DMS153 (cell line): ENCODE measurements around the gene STK32B.
"Not testable (repeated sequence)": the region's sequence is repeated elsewhere in the genome, so short reads cannot be mapped to it uniquely, and the experiment has no call there.

Experiments
- DNase-seq: peaks from one replicate; lab custom pipeline; 2025; lab: John Stamatoyannopoulos, UW

The STK32B gene

DNA sequence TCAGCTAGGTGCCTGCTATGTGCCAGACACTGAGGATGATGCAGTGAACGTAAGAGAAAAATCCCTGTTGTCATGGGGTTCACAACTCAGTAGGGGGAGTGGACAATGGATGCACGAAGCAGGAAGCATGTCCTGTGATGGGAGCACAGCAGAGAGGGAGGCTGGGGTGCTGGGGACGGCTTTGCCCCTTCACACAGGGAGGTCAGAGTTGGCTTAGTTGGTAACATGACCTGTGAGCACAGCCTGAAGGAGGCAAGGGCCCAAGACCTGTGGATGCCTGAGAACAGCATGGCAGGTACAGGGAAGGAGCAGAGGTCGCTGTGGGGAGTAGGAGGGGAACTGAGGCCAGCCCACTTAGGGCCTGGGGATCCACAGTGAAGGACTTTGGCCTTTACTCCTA, 109.4 kb downstream of the STK32B start:
- DNase-seq, result no peak

DNA sequence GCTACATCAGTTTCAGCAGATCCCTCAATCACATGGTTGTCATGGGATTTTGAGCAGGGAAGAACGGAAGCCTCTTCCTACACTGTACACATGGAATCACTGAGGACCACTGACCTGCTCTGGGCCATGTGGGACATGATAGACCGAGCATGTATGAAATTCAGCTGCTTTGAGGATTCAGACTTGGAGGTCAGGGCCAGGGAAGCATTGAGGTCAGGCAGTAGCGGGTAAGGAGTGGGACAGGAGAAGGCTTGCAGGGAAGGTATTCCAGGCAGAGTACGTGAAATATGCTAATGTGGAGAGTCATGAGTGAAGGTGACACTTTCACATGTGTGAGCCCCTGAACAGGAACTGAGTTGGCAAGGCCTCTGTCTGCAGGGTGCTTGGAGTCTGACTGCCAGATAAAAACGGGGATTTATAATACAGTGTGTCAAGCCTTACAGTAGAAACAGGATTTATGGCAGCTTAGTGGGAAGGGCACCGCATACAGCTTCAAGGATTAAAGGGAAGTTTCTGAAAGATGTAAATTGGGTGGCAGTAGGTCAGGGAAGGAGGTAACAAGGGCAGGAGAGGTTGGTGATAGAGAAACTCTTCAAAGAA, 111.7 kb downstream of the STK32B start:
- DNase-seq, result no peak

DNA sequence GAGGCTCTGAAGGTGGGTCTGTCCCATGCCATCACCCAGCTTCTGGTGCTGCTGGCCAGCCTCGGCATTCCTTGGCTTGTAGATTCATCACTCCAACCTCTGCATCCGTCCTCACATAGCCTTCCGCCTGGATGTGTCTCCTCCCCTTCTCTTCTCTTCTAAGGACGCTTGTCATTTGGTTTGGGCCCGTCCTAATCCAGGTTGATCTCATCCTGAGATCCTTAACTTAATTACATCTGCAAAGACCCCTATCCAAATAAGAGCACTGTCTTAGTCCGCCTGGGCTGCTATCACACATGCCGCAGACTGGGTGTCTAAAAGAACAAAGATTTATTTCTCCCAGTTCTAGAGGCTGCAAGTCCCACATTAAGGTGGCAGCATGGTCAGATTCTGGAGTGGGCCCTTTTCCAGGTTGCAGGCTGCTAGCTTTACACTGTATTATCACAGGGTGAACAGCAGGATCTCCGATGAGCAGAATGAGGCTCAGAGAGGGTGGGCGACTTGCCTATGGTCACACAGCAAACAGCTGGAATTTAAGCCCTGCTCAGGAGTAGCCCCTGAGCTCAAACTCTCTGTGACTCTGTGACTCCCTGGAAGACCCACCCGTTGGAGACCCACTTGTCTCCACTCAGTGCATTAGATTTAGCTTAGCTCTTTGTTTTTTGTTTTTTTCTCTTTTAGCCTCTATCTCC, 113.1 kb downstream of the STK32B start:
- DNase-seq, result no peak

DNA sequence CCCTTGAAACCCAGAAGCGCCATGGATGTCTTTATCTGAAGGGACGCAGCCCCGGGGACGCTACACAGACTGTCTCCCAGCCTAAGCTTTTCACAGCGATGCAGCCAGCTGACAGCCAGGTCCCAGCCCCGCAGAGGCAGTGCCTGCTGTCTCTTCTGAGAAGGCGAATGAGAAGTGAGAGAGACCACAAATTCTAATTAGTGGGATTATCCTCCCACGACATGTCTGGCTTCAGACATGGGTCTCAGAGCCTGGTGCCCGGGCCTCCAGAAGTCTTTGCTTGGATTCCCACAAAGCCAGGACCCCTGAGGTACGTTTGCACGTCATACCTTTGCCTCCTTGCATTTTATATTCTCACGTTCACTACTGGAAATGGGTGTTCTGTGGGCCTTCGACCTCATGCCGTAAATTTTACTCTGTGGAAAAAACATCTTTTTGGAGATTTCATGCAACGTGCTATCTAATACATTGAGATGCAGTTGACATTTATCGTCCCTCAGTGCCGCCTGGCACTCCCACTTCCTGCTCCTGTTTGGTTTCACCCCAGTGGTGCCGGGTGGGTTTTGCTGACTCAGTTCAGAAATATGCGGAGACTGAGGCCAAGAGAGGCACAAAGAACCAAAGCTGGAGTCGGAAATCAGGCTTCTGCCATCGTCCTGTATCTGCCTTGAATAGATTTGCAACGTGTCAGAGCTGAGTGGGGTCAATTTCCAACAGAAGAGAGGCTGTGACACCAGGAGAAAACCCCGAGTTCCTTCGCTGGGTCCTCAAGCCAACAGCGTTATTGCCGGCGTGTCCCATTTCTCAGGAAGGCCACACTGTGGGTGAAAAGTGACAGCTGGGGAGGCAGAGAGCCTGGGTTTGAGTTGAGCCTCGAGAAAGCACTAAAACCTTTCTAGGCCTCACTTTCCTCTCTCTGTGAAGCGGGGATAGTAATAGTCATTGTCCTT, 114.4 kb downstream of the STK32B start:
- no peak for DNase-seq

DNA sequence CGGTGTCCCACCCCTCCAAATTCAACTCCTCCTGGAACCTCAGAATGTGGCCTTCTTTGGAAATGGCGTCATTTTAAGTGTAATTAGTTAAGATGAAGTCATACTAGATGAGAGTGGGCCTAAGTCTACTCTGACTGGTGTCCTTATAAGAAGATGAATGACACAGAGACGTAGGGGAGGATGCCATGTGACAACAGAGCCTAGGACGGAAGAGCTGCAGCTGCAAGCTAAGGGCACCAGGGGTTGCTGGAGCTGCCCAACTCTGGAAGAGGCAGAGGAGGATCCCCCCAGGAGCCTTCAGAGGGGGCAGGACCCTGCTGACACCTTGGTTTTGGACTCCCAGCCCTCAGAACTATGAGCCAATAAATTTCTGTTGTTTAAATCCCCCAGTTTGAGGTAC, 115.1 kb downstream of the STK32B start:
- DNase-seq, result no peak

DNA sequence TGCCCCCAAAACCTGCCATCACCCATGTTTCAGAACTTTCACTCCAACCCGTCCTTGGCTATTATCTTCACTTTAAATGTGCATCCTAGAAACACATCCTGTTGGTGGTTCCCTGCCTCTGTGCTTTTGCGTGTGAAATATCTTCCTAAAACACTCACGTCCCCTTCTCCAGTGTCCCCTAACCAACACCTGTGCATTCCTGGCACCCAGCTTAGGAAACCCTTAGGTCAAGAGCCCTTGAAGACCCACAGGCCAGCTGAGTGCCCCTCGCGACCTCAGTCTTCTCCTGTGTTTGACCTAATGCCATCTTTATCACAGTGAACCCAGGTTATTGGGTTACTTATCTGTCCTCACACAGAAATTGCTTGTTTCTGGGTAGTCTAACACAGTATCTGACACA, 117.6 kb downstream of the STK32B start:
- DNase-seq, result no peak

DNA sequence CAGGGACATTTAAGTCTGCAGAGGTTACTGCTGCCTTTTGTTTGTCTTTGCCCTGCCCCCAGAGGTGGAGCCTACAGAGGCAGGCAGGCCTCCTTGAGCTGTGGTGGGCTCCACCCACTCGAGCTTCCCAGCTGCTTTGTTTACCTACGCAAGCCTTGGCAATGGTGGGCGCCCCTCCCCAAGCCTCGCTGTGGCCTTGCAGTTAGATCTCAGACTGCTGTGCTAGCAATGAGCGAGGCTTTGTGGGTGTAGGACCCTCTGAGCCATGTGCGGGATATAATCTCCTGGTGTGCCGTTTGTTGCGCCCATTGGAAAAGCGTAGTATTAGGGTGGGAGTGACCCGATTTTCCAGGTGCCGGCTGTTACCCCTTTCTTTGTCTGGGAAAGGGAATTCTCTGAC, 124.6 kb downstream of the STK32B start:
- not testable (repeated sequence) for DNase-seq

DNA sequence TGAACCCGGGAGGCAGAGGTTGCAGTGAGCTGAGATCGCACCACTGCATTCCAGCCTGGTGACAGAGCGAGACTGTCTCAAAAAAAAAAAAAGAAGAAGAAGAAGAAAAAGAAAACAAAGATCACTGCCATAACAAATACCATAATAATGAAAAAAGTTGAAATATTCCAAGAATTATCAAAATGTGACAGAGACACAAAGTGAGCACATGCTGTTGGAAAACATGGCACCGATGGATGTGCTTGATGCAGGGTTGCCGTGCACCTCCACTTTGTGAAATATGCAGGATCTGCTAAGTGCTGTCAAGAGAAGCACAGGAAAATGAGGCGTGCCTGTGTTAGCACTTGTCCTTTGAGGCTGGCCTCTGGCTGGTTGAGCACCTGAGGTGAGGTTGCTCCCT, 133.3 kb downstream of the STK32B start:
- DNase-seq, result no peak

DNA sequence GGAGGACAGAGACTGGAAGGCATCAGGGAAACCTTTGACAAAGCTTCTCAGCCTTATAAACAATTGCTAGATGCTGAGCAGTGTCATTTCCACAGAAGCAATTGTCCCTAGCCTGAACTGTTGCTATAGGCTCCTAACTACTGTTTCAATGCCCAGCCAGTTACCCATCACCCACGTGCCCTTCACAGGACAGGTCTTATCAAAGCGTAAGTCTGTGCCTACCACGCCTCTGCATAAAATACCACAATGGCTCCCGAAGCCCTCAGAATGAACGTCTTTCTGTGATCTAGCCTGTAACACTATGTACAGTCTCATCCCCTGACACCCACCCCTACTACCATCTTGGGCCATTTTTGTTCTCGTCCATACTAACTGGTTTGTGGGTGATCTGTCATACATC, 134.3 kb downstream of the STK32B start:
- no peak for DNase-seq

DNA sequence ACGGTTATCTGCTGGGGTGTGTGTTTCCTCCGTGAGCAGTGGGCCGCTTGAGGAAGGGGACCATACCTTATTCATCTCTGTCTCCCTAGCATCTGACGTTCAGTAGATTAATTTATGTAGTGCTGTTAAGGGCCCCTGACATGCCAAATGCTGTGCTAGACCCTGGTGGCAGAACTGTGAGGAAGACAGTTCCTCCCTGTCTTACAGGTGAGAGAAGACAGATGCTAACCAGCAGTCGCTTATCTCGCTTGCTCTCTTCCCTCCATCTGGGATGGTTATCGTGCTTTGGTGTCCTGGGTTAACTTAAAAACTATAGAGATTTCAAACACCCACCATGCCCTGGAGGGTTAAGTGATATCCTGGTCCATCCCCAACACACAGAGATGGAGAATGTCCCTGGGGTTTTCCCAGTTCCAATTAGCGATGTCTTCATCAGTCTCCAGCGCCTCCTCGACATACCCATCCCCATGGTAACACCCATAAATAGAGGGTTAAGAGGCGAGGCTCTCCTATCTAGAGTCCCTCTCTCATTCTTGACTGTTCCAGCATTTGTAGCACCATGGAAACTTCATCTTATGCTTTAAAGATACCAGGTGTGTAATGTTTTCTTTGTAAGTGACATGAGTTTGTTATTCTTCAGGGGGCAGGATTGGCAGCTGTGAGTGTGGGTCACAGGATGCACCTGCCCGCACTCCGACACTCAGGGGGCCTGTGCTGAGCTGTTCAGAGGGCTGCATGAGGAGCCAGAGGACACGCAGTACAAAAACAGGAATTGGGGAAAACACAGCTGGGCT, 135.2 kb downstream of the STK32B start:
- peak; percentile 2 for DNase-seq

DNA sequence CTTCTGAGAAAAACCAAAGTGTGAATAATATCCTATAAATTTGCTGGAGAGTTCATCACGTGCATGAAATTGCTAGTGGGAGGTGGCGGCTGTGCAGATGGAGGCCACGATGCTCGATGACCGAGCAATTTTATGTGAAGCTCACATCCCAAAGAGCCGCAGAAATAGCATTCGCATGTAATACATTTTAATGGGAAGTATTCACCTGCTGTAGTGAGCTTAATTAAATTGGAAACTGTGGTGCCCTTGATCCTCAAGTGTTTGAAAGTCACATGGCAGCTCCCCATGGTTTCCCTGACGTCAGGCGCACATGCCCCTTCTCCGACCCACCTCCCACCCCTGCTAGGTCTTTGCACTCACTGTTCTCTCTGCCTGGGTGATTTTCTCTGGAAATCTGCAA, 136.8 kb downstream of the STK32B start:
- DNase-seq, result no peak

DNA sequence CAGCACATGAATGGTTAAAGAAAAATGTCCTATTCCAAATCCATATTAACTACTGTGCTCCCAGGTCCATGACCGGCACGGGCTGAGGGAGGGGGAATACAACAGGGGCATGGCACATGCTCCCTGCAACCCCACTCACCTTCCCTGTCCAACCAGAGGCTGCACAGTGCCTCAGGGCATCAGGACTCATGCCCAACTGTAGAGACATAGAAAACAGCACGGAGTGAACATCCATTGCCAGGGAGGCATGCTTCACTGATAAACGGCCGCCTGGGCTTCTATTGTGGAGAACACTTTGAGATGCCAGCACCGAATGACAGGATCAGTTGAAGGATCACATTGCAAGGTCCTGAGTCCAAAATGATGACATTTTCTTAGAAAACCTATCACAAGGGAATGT, 140.6 kb downstream of the STK32B start:
- no peak for DNase-seq

DNA sequence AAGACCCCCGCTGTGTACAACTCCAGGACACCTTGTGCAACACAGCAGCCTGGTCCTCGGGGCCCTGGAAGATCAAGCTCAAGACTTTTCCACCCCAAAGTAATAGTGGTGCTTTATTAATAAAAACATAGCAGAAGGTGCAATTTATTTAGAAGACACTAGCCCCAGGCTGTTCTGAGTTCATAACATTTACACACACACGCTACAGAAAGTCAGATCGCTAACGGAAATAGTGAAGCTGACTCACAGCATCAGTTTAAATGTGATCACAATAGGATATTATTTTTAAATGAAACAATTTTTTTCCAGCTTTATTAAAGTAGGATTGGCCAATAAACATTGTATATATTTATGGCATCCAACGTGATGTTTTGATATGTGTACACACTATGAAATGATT, 141.0 kb downstream of the STK32B start:
- DNase-seq, result no peak

DNA sequence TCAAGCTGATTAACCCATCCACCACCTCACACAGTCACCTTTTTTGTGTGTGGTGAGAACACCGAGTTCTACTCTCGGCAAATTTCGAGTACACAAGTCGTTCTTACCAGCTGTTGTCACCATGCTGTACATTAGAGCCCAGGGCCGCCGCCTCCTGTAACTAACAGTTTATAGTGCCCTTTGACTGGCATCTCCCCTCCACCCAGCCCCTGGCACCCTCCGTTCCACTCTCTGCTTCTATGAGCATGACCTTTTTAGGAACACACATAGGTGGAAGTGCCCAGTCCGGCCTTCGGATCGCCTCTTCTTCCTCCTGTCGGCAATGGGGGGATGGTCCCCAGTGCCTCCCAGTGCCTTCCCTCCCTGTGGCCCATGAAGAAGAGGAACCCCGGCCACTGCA, 141.4 kb downstream of the STK32B start:
- DNase-seq, result no peak

DNA sequence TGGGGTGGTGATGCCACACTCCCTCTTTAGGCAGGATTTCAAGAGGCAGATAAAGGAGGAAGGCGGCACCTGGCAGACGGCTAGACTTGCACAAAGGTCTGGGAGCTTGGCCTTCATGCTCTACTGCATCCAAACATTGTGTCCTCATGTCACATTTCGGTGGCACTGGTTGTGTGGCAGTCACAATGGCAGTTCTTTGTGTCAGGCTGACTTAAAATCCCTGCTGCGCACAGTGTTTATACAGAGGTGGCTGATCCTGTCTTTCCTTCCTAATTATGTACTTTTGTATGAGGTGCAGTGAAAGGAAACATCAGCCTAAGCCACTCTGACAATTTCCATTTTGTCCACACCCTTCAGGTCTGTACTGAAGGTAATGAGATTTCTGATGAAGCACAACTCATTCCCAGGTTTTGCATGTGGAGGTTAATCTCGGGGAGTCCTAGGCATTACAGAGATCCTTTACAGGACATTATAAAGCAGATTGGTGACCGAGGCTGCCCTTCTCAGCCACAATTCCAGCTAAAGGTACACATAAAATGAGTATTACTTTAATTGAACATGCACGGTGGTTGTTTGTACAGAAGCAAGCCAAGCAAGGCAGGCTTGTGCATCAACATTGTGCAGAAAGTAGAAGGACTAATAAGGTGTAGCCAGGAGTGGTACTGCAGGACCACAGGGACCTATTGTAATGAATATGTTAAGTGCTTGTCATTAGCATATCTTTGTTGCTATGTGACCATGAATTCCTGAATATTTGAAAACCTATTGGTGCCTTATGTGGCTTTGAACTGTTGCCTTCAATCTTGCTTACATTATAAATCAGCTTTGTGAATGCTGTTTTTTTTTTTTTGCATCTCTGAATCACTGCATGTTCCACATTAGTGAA, 147.6 kb downstream of the STK32B start:
- DNase-seq, result peak; percentile 65

DNA sequence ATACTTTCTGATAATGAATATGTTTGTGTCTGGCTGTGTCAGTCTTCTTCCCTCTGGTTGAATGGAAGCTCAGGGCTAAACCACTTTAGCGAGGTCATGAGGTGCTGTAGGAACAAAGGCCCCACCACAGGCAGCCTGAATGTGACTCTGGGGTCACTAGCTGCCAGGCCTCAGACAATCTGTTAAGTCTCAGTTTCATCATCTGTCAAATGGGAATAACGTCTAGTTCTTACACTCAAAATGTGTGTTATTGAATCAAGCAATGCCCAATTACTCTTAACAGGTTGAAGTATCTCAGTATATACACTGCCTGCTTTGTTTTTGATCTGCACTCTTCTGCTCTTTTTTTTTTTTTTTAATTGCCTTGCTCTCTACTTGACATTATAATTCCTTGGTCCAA, 148.6 kb downstream of the STK32B start:
- no peak for DNase-seq

DNA sequence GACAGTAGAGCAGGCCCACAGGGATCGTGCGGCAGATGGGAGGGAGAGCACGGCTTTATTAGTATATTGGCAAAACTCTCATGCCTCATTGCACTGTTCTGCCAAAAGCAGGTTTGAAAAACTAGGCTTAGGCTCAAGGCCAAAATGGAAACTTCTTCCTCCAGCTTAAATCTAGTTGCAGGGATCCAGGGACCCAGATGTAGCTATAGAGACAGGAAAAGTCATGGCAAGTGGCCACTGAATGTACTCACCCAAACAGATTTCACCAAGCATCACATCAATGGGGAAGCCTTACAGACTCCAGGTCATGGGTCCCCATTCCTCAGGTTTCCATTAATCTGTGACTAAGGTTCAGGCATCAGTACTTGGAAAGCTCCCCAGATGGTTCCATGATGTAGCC, 149.2 kb downstream of the STK32B start:
- DNase-seq, result no peak

DNA sequence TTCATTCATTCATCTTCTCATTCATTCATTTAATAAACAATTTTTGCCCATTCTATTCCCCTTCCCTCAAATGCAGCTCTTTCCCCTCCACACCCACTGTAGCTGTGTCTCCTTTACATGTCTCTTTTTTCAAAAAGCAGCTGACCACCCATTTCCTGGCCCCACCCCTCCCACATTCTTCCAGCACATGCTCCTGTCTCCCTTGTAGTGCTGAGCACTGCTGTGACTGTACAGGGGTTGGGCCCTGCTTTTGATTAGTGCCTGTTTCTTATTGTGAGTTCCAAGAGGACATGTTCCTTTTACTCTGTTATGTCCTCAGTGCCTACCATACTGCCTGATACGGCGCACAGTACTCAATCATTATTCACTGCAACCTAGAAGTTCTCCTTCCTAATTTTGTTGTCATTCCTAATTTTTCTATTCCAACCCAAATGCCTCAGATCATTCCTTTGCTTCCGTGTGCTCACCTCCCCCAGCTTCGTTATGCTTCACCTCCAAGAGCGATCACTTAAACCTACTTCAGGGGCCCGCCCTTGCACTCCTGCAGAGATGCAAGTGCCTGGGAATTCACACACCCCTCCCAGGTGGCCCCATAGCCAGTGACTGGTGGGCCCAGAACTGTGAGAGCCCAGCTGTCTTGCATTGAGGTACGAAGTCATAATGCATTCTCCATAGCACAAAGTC, 152.2 kb downstream of the STK32B start:
- no peak for DNase-seq

DNA sequence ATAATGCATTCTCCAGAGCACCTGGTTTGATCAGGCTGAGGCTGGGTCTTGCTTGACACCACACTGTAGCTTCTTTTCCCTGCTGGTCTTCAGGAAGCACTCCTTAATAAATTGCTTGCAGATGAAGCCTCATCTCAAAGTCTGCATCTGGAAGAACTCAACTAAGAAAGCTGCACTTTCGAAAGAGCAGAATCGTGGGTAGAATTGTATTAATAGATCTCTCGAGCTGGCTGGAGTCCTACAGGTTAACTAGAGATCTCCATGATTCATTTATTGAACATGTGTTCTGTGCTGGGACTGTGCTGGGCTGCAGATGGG, 152.7 kb downstream of the STK32B start:
- no peak for DNase-seq

DNA sequence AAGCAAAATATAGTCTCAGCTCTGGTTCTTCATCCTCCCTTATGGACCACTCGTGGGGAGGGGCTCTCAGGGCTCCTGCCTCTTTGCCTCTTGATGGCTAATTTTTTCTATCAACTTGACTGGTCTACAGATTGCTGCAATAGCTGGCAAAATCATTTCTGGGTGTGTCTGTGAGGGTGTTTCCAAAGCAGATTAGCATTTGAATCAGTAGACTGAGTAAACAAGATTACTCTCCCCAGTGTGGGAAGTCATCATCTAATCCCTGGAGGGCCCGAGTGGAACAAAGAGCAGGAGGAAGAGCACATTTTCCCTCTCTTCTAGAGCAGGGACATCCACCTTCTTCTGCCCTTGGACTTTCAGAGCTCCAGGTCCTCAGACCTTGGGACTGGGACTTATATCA, 153.5 kb downstream of the STK32B start:
- DNase-seq, result peak; percentile 17
